GM18868 (cell line): ENCODE results near the gene SLC17A6.

Experiments used
- ATAC-seq: cut with Tn5 transposase; IDR thresholded peaks from one replicate; pipeline ENCODE4 v1.9.1; 2021; ENCODE audit warnings: mild to moderate bottlenecking, moderate library complexity; ENCODE audit not compliant: unreplicated experiment

SLC17A6 gene

DNA sequence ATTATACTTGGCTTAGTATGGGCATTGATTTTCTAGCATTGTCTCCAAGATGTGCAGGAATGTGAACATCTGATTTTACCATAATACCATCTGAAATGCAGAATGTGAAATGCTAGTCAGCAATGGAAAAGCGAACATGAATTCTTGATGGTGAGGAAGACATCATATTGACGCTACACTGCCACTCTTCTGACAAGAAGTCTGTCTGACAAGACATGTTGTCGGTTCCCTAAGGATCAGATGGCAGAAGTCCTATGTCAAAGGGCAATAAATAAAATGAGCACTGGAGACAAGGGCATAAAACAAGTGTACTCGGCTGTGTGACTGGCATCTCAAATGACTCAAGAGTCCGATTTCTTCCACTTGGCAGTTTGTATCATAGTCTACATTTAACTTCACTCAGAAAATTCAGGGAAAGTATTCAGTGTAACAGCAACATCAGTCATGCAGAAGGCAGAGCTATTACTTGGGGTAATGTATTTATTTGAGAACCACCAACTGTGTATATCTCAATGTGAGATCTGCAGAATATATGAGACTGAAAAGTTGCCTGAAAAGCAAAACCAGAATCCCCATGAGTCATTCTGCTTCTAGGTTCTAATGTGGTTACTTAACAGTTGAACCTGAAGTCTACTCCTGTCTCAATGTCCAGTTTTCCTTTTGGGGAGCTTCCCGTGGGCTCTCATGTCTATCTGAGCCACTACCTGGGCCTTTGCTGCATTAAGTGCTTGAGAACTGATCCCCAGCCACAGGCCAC is 51.5 kb downstream of the SLC17A6 start:
- ATAC-seq: no peak

DNA sequence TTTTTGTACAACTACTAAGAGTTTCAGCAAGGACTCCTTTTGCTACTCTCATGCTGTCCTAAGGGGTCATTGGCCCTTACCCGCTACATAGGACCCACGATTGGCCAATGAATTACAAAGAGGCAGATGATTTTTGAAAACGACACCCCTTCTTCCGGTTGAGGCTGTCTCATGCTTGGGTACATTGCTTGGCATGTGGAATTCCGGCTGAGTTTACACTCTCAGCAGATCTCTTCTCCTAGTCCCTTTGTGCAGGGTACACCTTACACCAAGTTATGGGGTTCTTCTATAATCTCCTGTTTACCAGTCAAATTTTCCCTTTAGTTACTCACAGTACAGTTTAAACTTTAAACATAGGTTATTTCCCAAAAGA is 52.1 kb downstream of the SLC17A6 start:
- ATAC-seq: no peak

DNA sequence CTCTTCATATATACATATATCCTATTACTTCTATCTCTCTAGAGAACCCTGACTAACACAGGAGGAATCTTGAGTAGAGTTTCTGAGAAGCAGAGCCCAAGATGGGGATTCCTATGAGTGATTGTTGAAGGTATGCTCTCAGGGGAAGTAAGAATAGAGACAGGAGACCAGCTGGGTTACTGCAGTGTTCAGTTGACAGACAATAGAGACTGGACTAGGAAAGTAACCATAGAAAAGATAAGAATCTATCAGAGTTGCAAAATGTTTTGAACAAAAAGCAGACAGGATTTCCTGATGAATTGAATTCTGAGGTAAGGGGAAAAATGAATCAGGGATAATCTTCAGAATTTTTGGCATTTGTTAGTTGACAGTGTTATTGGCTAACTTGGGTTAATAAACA is 54.4 kb downstream of the SLC17A6 start:
- no peak for ATAC-seq

DNA sequence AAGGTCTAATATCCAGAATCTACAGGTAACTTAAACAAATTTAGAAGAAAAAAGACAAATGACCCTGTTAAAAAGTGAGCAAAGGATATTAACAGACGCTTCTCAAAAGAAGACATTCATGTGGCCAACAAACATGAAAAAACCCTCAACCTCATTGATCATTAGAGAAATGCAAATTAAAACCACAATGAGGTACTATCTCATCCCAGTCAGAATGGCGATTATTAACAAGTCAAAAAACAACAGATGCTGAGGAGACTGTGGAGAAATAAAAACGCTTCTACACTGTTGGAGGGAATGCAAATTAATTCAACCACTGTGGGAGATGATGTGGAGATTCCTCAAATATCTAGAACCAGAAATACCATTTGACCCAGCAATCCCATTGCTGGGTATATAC is 67.2 kb downstream of the SLC17A6 start:
- ATAC-seq: no peak

DNA sequence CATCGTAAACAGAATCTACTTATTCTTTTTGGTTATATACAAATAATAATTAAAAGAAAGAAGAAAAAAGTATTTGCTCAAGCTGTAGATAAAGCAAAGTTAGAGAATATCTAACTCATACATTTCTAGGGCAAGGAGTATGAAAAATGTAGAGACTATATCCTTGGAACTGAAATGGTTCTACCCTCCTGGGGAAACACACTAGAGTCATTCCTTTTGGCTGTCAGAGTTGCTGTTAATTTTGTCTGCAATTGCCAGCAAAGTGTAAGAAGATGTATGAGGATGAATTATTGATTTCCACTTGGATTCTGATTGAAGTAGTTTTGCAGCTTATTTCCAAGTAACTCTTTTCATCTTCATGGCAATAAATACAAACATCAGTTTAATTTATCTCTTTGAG is 69.1 kb downstream of the SLC17A6 start:
- ATAC-seq: no peak

DNA sequence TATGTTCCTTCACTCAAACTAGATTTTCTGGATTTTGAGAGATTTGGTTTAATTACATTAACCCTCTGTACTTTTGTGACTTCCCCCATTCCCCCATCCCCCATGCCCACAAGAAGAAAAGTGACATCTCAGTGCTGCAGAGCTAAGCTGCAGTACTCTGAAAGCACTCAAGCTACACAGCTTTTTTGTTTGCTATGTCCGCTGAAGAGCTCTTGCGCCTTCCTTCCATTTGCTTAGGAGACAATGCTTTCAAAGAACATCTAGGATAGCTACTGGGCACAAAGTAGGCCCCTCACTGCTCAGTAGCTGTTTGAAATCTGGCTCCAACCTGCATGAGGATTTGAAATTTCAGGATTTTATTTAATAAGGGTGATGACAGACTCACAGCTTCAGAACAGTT is 69.7 kb downstream of the SLC17A6 start:
- no peak for ATAC-seq

DNA sequence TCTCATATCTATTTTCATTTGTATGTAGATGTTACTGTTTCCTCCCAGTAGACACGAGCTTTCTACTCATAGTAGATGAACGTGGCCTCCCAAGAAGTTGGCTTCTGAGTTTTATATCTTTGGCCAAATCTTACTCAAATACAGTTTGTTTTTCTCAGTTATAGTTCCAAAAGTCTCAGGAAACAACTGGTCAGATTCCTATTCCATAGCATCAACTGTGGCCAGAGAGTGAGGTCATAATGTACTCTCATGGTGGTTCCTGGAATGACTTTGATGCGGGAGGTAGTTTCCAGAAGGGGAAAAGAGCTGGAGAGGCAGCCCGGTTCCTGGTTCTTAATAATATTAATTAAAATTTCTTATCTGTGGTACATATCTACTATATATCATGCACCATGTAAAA is 77.3 kb downstream of the SLC17A6 start:
- no peak for ATAC-seq

DNA sequence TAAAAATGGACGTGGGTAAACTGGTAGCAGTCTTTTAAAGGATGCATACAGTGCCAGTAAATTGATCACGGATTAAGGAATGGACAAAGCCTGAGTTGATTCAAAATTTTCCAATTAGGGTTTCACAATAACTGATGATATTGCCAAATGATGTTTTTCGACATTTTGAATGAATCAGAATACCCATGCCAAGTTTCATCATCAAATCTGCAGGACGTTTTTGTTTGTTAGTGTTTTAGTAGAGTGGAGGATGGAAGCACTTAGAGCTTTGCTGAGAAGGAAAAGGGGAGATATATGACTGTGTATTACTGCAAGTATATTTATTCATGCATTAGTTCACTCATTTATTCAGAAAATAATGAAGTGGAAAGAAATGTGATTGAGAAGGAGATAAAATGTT is 78.3 kb downstream of the SLC17A6 start:
- ATAC-seq: no peak

DNA sequence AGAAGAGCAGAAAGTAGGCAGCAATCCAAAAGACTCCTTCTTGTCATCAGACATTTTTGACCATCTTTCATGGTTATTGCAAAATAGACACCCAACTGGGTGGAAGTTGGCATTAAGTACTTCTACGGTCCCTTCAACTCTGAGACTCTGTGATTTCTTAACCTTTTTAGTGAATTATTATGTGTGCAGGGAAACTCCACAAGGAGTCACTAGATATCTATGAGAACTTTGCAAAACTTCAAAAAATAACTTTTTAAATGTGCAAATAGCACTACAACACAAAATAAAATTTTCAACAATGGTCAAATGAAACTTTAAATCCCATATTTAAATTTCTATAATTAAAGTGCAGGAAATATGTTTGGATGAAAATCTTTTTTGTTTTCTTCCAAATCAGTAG is 88.7 kb downstream of the SLC17A6 start:
- no peak for ATAC-seq
